Neutrophil (primary cell): ENCODE measurements around the gene ECT2L.

Source experiments
- H3K27ac ChIP-seq: fragments of 200-600 bp; sonication (generic); 2 replicates; pipeline ENCODE4 v1.5.1; 2016; ENCODE audit warnings: mild to moderate bottlenecking, moderate library complexity
- H3K27me3 ChIP-seq: fragments of 200-600 bp; sonication (generic); 2 replicates; pipeline ENCODE4 v1.6.0; 2016; ENCODE audit warnings: mild to moderate bottlenecking
- H3K36me3 ChIP-seq: fragments of 200-600 bp; sonication (generic); 2 replicates; pipeline ENCODE4 v1.5.1; 2017
- H3K4me1 ChIP-seq, 2 experiments: fragments of 200-600 bp in 1 of 2; sonication (generic) in 1 of 2; 1 replicate in 1 of 2; 2 replicates in 1 of 2; pipeline versions ENCODE4 v1.5.1 to v1.6.1; 2013 to 2016; ENCODE audit warnings: low read depth in 1 of 2, low read length in 1 of 2, mild to moderate bottlenecking in 1 of 2, moderate library complexity in 1 of 2; ENCODE audit not compliant: control insufficient read depth in 1 of 2, insufficient read depth in 1 of 2
- H3K4me3 ChIP-seq, 2 experiments: fragments of 200-600 bp in 1 of 2; sonication (generic) in 1 of 2; 1 replicate in 1 of 2; 2 replicates in 1 of 2; pipeline ENCODE4 v1.5.1; 2013 to 2016; ENCODE audit warnings: low read depth in 1 of 2, low read length in 1 of 2, mild to moderate bottlenecking in 1 of 2, moderate library complexity in 1 of 2
- H3K9me3 ChIP-seq: fragments of 200-600 bp; sonication (generic); 2 replicates; pipeline ENCODE4 v1.5.1; 2016
- CTCF ChIP-seq: fragments of 200-600 bp; sonication (generic); IDR thresholded peaks from 2 replicates; pipeline ENCODE4 v1.5.1; 2016; ENCODE audit warnings: antibody characterized with exemption

ECT2L gene

DNA sequence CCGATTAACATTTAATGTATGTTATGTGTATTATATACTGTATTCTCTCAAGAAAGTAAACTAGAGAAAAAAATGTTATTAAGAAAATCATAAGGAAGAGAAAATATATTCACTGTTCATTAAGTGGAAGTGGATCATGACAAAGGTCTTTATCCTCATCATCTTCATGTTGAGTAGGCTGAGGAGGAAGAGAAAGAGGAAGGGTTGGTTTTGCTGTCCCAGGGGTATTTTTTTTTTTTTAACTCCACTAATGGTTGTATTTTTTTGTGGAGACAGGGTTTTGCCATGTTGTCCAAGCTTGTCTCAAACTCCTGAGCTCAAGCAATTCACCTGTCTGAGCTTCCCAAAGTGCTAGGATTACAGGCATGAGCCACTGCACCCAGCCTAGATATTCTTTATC is 11.0 kb downstream of the ECT2L start:
- TF ChIP-seq CTCF: no peak
- Histone ChIP-seq H3K9me3 (no peaks in the 10 kb centered on the region), H3K4me1 (no peaks in the 10 kb centered on the region), H3K27me3 (no peaks in the 10 kb centered on the region), H3K27ac (no peak overlapping the region), H3K36me3 (no peaks in the 10 kb centered on the region), H3K4me3 (no peak overlapping the region)

- no peak overlapping the region for H3K4me3 ChIP-seq
- H3K9me3 ChIP-seq: no peaks in the 10 kb centered on the region
- no peak overlapping the region for H3K27ac ChIP-seq
- no peaks in the 10 kb centered on the region for H3K36me3 ChIP-seq
- no peaks in the 10 kb centered on the region for H3K27me3 ChIP-seq
- no peaks in the 10 kb centered on the region for H3K4me1 ChIP-seq
- TF ChIP-seq CTCF: no peak
These were observed 13.8 kb downstream of the ECT2L start for GRCh38 chr6:138809677-138810076.

- no peak for TF ChIP-seq CTCF
- H3K27ac ChIP-seq: no peak overlapping the region
These were observed 16.0 kb downstream of the ECT2L start for GRCh38 chr6:138811866-138812265.

GRCh38 chr6:138814179-138814834 is 18.4 kb downstream of the ECT2L start:
- Histone ChIP-seq H3K27me3 (no peaks in the 10 kb centered on the region), H3K4me3 (no peak overlapping the region), H3K4me1 (peaks cover 6 to 11% of the 10 kb centered on the region in 2 experiments), H3K27ac (no peak overlapping the region), H3K9me3 (no peaks in the 10 kb centered on the region), H3K36me3 (no peaks in the 10 kb centered on the region)
- no peak for TF ChIP-seq CTCF

More at GRCh38 chr6:138811866-138812265, 16.0 kb downstream of the ECT2L start:
- no peaks in the 10 kb centered on the region for H3K27me3 ChIP-seq
- H3K9me3 ChIP-seq: no peaks in the 10 kb centered on the region
- no peak overlapping the region for H3K4me3 ChIP-seq
- H3K4me1 ChIP-seq: no peaks in the 10 kb centered on the region
- H3K36me3 ChIP-seq: no peaks in the 10 kb centered on the region

GRCh38 chr6:138815221-138815620 is 19.3 kb downstream of the ECT2L start:
- H3K9me3 ChIP-seq: no peaks in the 10 kb centered on the region
- no peaks in the 10 kb centered on the region for H3K36me3 ChIP-seq
- H3K4me3 ChIP-seq: no peak overlapping the region
- peaks cover 7 to 16% of the 10 kb centered on the region in 2 experiments for H3K4me1 ChIP-seq
- H3K27ac ChIP-seq: no peak overlapping the region
- TF ChIP-seq CTCF: no peak
- H3K27me3 ChIP-seq: no peaks in the 10 kb centered on the region
